Fibroblast of lung (primary cell): ENCODE results near the gene ZDHHC8. TPM values are rescaled to one million over a fixed set of nuclear protein-coding genes. Genes with fewer than 3 reads are reported as not detected.
"Not testable (repeated sequence)": the region's sequence is repeated elsewhere in the genome, so short reads cannot be mapped to it uniquely, and the experiment has no call there.

Experiments
- DNase-seq, 2 donors: peaks; one replicate each; pipeline versions ENCODE4 v3.0.0 to v3.0.0-alpha.2; 2010; ENCODE audit warnings: low read depth in 2 of 2
- H2AFZ ChIP-seq: 2 replicates; pipeline ENCODE4 v1.5.1; 2012; ENCODE audit warnings: low read length, control low read depth, inconsistent platforms
- H3K27ac ChIP-seq: 2 replicates; pipeline ENCODE4 v1.5.1; 2011; ENCODE audit warnings: low read length, control low read depth; ENCODE audit not compliant: insufficient read depth
- H3K27me3 ChIP-seq: 2 replicates; pipeline ENCODE4 v1.5.1; 2011; ENCODE audit warnings: mild to moderate bottlenecking, low read length; ENCODE audit not compliant: control insufficient read depth, insufficient read depth
- H3K36me3 ChIP-seq: 2 replicates; pipeline ENCODE4 v1.5.1; 2011; ENCODE audit warnings: low read length; ENCODE audit not compliant: control insufficient read depth, insufficient read depth
- H3K4me1 ChIP-seq: 2 replicates; pipeline ENCODE4 v1.5.1; 2011; ENCODE audit warnings: low read length; ENCODE audit not compliant: control insufficient read depth, insufficient read depth; ENCODE audit errors: extremely low read depth
- H3K4me2 ChIP-seq: 2 replicates; pipeline ENCODE4 v1.5.1; 2011; ENCODE audit warnings: low read length, control low read depth; ENCODE audit not compliant: insufficient read depth; ENCODE audit errors: extremely low read depth
- H3K4me3 ChIP-seq, 4 experiments: fragments of 200-600 bp in 1 of 4; sonication (generic) in 1 of 4; replicated peaks in 1 of 4; 2 replicates each; pipeline ENCODE4 v1.5.1; 2011 to 2016; ENCODE audit warnings: low read length in 4 of 4, low read depth in 3 of 4, mild to moderate bottlenecking in 3 of 4, control low read depth in 2 of 4, inconsistent platforms in 1 of 4, mixed read lengths in 1 of 4; ENCODE audit not compliant: insufficient read depth in 1 of 4; ENCODE audit errors: control extremely low read depth in 1 of 4
- H3K79me2 ChIP-seq: 2 replicates; pipeline ENCODE4 v1.5.1; 2012; ENCODE audit warnings: mild to moderate bottlenecking, low read length, inconsistent platforms; ENCODE audit not compliant: control insufficient read depth, insufficient read depth
- H3K9ac ChIP-seq: 2 replicates; pipeline ENCODE4 v1.5.1; 2011; ENCODE audit warnings: mild to moderate bottlenecking, low read length, control low read depth; ENCODE audit not compliant: insufficient read depth
- H3K9me3 ChIP-seq: 2 replicates; pipeline ENCODE4 v1.5.1; 2012; ENCODE audit warnings: low read depth, low read length; ENCODE audit not compliant: control insufficient read depth, insufficient read depth
- H4K20me1 ChIP-seq: 2 replicates; pipeline ENCODE4 v1.5.1; 2011; ENCODE audit warnings: low read length; ENCODE audit not compliant: control insufficient read depth, insufficient read depth; ENCODE audit errors: extremely low read depth
- EZH2 ChIP-seq: IDR thresholded peaks from 2 replicates; pipeline ENCODE4 v1.5.1; 2012; ENCODE audit warnings: low read length, control low read depth, mild to moderate bottlenecking; ENCODE audit errors: missing control alignments
- polyA plus RNA-seq, 2 donors: library from polyadenylated mRNA; depleted of rRNA in 1 of 2; stranded (reverse) in 1 of 2; unstranded in 1 of 2; fragments of >200 nt; gene quantifications; 2 replicates each; pipeline ENCODE4 v1.2.1, GENCODE V29; 2011 to 2012; ENCODE audit warnings: missing spikeins in 1 of 2
- total RNA-seq: library from RNA; depleted of rRNA; stranded (reverse); fragments of >200 nt; gene quantifications from 2 replicates; pipeline ENCODE4 v1.2.1, GENCODE V29; 2014
- TF ChIP-seq, protein P1 (sequence below), 2 donors: IDR thresholded peaks in 1 of 2; conservative IDR thresholded peaks in 1 of 2; 1 replicate in 1 of 2; 2 replicates in 1 of 2; pipeline ENCODE4 v1.5.1; 2011 to 2012; ENCODE audit warnings: low read length in 2 of 2, control low read depth in 1 of 2, inconsistent platforms in 1 of 2, low read depth in 1 of 2, mild to moderate bottlenecking in 1 of 2

Gene ZDHHC8
- total and polyA plus RNA-seq, 2 donors (not counting 1 experiment from before 2014, with no cell fraction given) = 6.6 to 26.2 TPM

DNA sequence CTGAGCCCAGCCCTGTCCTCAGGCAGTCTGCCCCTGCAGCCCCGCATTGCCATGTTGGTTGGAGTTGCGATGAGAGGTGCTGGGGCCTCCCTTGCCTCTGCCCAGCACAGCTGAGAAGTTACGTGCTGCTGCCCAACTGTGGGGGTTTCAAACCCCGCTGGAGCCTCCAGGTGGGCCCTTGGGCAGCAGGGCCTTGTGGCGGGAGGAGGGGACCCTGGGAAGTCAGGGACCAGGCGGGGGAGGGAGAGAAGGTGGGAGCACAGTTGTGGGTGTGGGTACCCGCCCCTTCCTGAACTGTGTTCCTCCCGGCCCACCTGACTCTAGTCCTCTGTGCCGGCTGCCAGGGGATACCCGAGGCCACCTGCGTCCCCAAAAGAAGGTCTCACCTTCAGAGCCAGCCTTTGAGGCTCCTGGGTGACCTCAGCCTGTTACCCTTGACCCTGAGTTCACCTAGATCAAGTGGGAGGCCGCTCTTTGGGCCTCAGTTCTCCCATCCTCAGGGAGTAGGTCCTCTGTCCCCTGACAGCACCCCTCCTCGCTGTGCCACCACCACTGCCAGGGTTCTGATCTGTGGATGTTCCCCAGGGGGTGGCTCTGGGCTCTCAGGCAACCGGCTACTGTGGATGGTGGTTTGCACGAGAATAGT, 26.9 kb downstream of the ZDHHC8 start:
- Histone ChIP-seq H3K4me1 (no peaks in the 10 kb centered on the region), H2AFZ (no peak overlapping the region), H3K27ac (no peak overlapping the region), H3K9me3 (no peaks in the 10 kb centered on the region), H3K27me3 (no peaks in the 10 kb centered on the region), H3K36me3 (no peaks in the 10 kb centered on the region), H3K4me2 (no peak overlapping the region), H3K79me2 (no peaks in the 10 kb centered on the region), H3K4me3 (no peak overlapping the region), H3K9ac (no peak overlapping the region), H4K20me1 (no peaks in the 10 kb centered on the region)
- no peak for DNase-seq
- TF ChIP-seq, protein P1, sequence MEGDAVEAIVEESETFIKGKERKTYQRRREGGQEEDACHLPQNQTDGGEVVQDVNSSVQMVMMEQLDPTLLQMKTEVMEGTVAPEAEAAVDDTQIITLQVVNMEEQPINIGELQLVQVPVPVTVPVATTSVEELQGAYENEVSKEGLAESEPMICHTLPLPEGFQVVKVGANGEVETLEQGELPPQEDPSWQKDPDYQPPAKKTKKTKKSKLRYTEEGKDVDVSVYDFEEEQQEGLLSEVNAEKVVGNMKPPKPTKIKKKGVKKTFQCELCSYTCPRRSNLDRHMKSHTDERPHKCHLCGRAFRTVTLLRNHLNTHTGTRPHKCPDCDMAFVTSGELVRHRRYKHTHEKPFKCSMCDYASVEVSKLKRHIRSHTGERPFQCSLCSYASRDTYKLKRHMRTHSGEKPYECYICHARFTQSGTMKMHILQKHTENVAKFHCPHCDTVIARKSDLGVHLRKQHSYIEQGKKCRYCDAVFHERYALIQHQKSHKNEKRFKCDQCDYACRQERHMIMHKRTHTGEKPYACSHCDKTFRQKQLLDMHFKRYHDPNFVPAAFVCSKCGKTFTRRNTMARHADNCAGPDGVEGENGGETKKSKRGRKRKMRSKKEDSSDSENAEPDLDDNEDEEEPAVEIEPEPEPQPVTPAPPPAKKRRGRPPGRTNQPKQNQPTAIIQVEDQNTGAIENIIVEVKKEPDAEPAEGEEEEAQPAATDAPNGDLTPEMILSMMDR (conservative IDR thresholded peaks at IDR 0.05 in 1 of 2, IDR thresholded peaks at IDR 0.05 in 1 of 2; ENCODE audit: low read depth in 1 of 2, low read length in 2 of 2) = no peak
- TF ChIP-seq EZH2 = no peak

DNA sequence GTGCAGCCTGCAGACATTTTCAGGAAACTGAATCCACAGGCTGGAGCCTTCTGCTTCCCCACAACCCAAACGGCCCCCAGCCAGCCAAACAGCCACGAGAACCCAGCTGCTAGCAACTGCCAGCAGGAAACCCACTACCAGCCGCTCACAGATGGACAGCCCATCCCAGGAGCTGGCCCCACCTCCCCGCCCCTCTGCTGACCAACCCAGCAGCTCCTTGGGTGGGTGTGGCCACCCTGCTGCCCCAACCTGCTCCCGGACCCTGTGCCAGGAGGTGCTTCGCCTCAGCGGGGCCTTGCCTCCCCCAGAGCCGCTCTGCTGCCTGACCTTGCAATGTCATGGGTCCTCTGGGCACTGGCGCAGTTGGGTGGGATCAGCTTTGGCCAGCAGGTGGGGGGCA, 27.5 kb downstream of the ZDHHC8 start:
- Histone ChIP-seq H3K27me3 (no peaks in the 10 kb centered on the region), H3K4me3 (no peak overlapping the region), H3K9ac (no peak overlapping the region), H3K4me2 (no peak overlapping the region), H2AFZ (no peak overlapping the region), H3K36me3 (no peaks in the 10 kb centered on the region), H3K4me1 (no peaks in the 10 kb centered on the region), H4K20me1 (no peaks in the 10 kb centered on the region), H3K79me2 (no peaks in the 10 kb centered on the region), H3K27ac (no peak overlapping the region), H3K9me3 (no peaks in the 10 kb centered on the region)
- DNase-seq = no peak
- TF ChIP-seq EZH2 = no peak
- TF ChIP-seq, protein P1 (conservative IDR thresholded peaks at IDR 0.05 in 1 of 2, IDR thresholded peaks at IDR 0.05 in 1 of 2; ENCODE audit: low read depth in 1 of 2, low read length in 2 of 2) = no peak

DNA sequence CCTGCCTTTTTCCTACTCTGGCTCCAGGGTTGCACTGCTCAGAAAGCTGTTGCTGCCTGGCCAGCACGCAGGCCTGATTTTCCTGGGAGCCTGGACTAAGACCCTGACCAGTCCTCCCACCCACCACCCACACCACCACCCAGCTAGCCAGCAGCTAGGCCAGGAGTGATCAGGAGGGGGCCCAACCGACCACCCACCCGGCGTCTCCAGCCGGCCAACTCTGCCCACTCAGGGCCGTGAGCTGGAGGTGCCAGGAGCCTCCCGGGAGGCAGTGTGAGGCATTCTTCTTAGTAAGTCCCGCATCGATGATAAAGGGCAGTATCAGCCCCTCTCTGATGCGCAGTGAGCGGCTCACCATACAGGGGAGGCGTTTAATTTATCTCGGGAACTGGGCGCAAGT, 27.9 kb downstream of the ZDHHC8 start:
- H2AFZ ChIP-seq, H3K9me3 ChIP-seq, H3K27ac ChIP-seq, H3K4me2 ChIP-seq, H3K79me2 ChIP-seq, DNase-seq, H3K36me3 ChIP-seq, H3K4me3 ChIP-seq, H3K27me3 ChIP-seq, H4K20me1 ChIP-seq, H3K4me1 ChIP-seq, H3K9ac ChIP-seq: not testable (repeated sequence)
